H1 (cell line): Measurements from ENCODE around the gene SLC25A11. TPM values are rescaled to one million over a fixed set of nuclear protein-coding genes. Genes with fewer than 3 reads are reported as not detected.

Source experiments
- BCL11A ChIP-seq, 2 experiments: IDR thresholded peaks; one replicate each; pipeline ENCODE4 v1.6.1; 2011; ENCODE audit warnings: low read depth in 2 of 2, low read length in 2 of 2, mild to moderate bottlenecking in 2 of 2
- BRCA1 ChIP-seq: IDR thresholded peaks from 2 replicates; pipeline ENCODE4 v1.6.1; 2012; ENCODE audit warnings: low read depth, low read length, improper control_type of control experiment
- CTBP2 ChIP-seq: IDR thresholded peaks from 2 replicates; pipeline ENCODE4 v1.7.0; 2011; ENCODE audit warnings: borderline replicate concordance, mild to moderate bottlenecking, moderate library complexity, mixed read lengths, low read length; ENCODE audit not compliant: insufficient read depth, insufficient read length
- E2F6 ChIP-seq: IDR thresholded peaks from 2 replicates; pipeline ENCODE4 v1.6.1; 2012; ENCODE audit warnings: inconsistent platforms
- EGR1 ChIP-seq: IDR thresholded peaks from 2 replicates; pipeline ENCODE4 v1.6.1; 2011; ENCODE audit warnings: low read depth, low read length, borderline replicate concordance
- HDAC2 ChIP-seq, 2 experiments: fragments of 300-600 bp in 1 of 2; sonication (generic) in 1 of 2; IDR thresholded peaks; 2 replicates each; pipeline ENCODE4 v1.6.1; 2011 to 2012; ENCODE audit warnings: low read depth in 2 of 2, low read length in 2 of 2, mild to moderate bottlenecking in 2 of 2, moderate library complexity in 2 of 2, borderline replicate concordance in 1 of 2, inconsistent platforms in 1 of 2
- KDM1A ChIP-seq: fragments of 200-600, 300-600 bp; sonication (generic); IDR thresholded peaks from 2 replicates; pipeline ENCODE4 v1.7.1; 2016; ENCODE audit warnings: mild to moderate bottlenecking, low read length, borderline replicate concordance
- KDM4A ChIP-seq: IDR thresholded peaks from one replicate; pipeline ENCODE4 v1.7.1; 2012; ENCODE audit warnings: low read depth, mild to moderate bottlenecking, moderate library complexity, low read length, inconsistent platforms; ENCODE audit not compliant: severe bottlenecking
- MAFK ChIP-seq: IDR thresholded peaks from 2 replicates; pipeline ENCODE4 v1.6.1; 2012; ENCODE audit warnings: low read depth, mild to moderate bottlenecking, improper control_type of control experiment, low read length
- NANOG ChIP-seq: IDR thresholded peaks from 2 replicates; pipeline ENCODE4 v1.6.1; 2011; ENCODE audit warnings: low read length, low read depth, mild to moderate bottlenecking, inconsistent platforms; ENCODE audit not compliant: insufficient read depth, poor library complexity, severe bottlenecking
- POLR2A ChIP-seq, 2 experiments: IDR thresholded peaks; 1 replicate in 1 of 2; 2 replicates in 1 of 2; pipeline ENCODE4 v1.6.1; 2011; ENCODE audit warnings: low read depth in 2 of 2, low read length in 2 of 2, mild to moderate bottlenecking in 2 of 2; ENCODE audit errors: control extremely low read depth in 1 of 2
- RAD21 ChIP-seq, 2 experiments: IDR thresholded peaks in 1 of 2; conservative IDR thresholded peaks in 1 of 2; 2 replicates each; pipeline ENCODE4 v1.6.1; 2011; ENCODE audit warnings: low read depth in 2 of 2, low read length in 2 of 2, improper control_type of control experiment in 1 of 2, inconsistent platforms in 1 of 2, mild to moderate bottlenecking in 1 of 2, moderate library complexity in 1 of 2
- RBBP5 ChIP-seq: IDR thresholded peaks from 2 replicates; pipeline ENCODE4 v1.7.1; 2012; ENCODE audit warnings: low read depth, mild to moderate bottlenecking, inconsistent platforms, low read length, moderate library complexity, borderline replicate concordance
- RNF2 ChIP-seq: fragments of 200-900, 300-1000 bp; sonication (generic); IDR thresholded peaks from 2 replicates; pipeline ENCODE4 v1.7.1; 2016; ENCODE audit warnings: borderline replicate concordance, low read depth, mild to moderate bottlenecking, antibody characterized with exemption, low read length; ENCODE audit not compliant: poor library complexity, severe bottlenecking; ENCODE audit errors: missing control alignments
- SIN3A ChIP-seq, 2 experiments: IDR thresholded peaks in 1 of 2; conservative IDR thresholded peaks in 1 of 2; 2 replicates each; pipeline ENCODE4 v1.6.1; 2011 to 2012; ENCODE audit warnings: low read length in 2 of 2, improper control_type of control experiment in 1 of 2, low read depth in 1 of 2, mild to moderate bottlenecking in 1 of 2
- SIX5 ChIP-seq: IDR thresholded peaks from 2 replicates; pipeline ENCODE4 v1.6.1; 2011; ENCODE audit warnings: mild to moderate bottlenecking, low read depth, low read length
- SP1 ChIP-seq: IDR thresholded peaks from 2 replicates; pipeline ENCODE4 v1.6.1; 2011; ENCODE audit warnings: low read depth, low read length
- SP2 ChIP-seq: IDR thresholded peaks from 2 replicates; pipeline ENCODE4 v1.6.1; 2012; ENCODE audit warnings: mild to moderate bottlenecking, low read length, inconsistent platforms
- TAF7 ChIP-seq: optimal IDR thresholded peaks from 2 replicates; pipeline ENCODE3; 2011; ENCODE audit warnings: low read depth, mild to moderate bottlenecking, inconsistent platforms, low read length, moderate library complexity, borderline replicate concordance
- TBP ChIP-seq: IDR thresholded peaks from 2 replicates; pipeline ENCODE4 v1.6.1; 2011; ENCODE audit warnings: low read depth, low read length, improper control_type of control experiment
- ZNF274 ChIP-seq: IDR thresholded peaks from 2 replicates; pipeline ENCODE4 v1.7.0; 2012; ENCODE audit warnings: low read length, borderline replicate concordance; ENCODE audit errors: extremely low read depth
- polyA plus RNA-seq, 7 experiments: library from polyadenylated mRNA; depleted of rRNA in 3 of 7; stranded (reverse) in 5 of 7; unstranded in 2 of 7; fragments of >200 nt in 5 of 7; fragments of 200-250 nt in 2 of 7; gene quantifications; 1 replicate in 5 of 7; 2 replicates in 1 of 7; 4 replicates in 1 of 7; pipeline versions ENCODE4 v1.2.1 to v1.2.3, GENCODE V29; 2011 to 2013; ENCODE audit warnings: missing spikeins in 2 of 7, mixed read lengths in 2 of 7
- total RNA-seq: library from RNA; stranded (reverse); fragmentation: NEBNext Ultra II Directional; extraction: Animal tissue kit (Norgen Biotek cat#: 25700); gene quantifications from 2 replicates; pipeline ENCODE4 v1.2.1, GENCODE V29; 2021

Gene SLC25A11
- total and polyA plus RNA-seq, 2 of the 8 experiments (the other 6 are each of a cell fraction or from before 2014, with no cell fraction given): 55.9 to 97.0 TPM

- no peak for TF ChIP-seq SP2
- no peak for TF ChIP-seq NANOG
- peak; percentile 79 to 90; a peak in 2 of 4 replicates for TF ChIP-seq SIN3A (conservative IDR thresholded peaks at IDR 0.05 in 1 of 2, IDR thresholded peaks at IDR 0.05 in 1 of 2; ENCODE audit: low read depth in 1 of 2, low read length in 2 of 2)
- TF ChIP-seq BRCA1: peak; percentile 99
- no peak for TF ChIP-seq SIX5
- no peak for TF ChIP-seq EGR1
- TF ChIP-seq BCL11A (IDR thresholded peaks at IDR 0.05; ENCODE audit: low read depth in 2 of 2, low read length in 2 of 2): no peak
- TF ChIP-seq RAD21 (IDR thresholded peaks at IDR 0.05 in 1 of 2, conservative IDR thresholded peaks at IDR 0.05 in 1 of 2; ENCODE audit: low read depth in 2 of 2, low read length in 2 of 2): no peak
- no peak; the same call in 1 of the 2 replicates for TF ChIP-seq E2F6
- 0 out of 2 replicates have a peak, but pooled peaks have one; percentile 7 for TF ChIP-seq SP1
- peak; percentile 31; the same call in 1 of the 2 replicates for TF ChIP-seq RBBP5
- TF ChIP-seq KDM4A: peak; percentile 100
- no peak for TF ChIP-seq MAFK
- TF ChIP-seq RNF2: no peak
- peak; percentile 76 to 85 for TF ChIP-seq POLR2A (IDR thresholded peaks at IDR 0.05; ENCODE audit: control extremely low read depth in 1 of 2, low read depth in 2 of 2, low read length in 2 of 2)
- TF ChIP-seq CTBP2: no peak
- TF ChIP-seq HDAC2 (IDR thresholded peaks at IDR 0.05; ENCODE audit: borderline replicate concordance in 1 of 2, low read depth in 2 of 2, low read length in 2 of 2): no peak
- peak; percentile 64 for TF ChIP-seq TAF7
- no peak for TF ChIP-seq KDM1A
- TF ChIP-seq ZNF274: no peak
- TF ChIP-seq TBP: peak; percentile 45
These were observed at the start of gene SLC25A11, which contains the start of gene RNF167 (continued) for GRCh38 chr17:4939796-4940554.
